ENCODE measurements around the gene ST8SIA5.

The ST8SIA5 gene

DNA sequence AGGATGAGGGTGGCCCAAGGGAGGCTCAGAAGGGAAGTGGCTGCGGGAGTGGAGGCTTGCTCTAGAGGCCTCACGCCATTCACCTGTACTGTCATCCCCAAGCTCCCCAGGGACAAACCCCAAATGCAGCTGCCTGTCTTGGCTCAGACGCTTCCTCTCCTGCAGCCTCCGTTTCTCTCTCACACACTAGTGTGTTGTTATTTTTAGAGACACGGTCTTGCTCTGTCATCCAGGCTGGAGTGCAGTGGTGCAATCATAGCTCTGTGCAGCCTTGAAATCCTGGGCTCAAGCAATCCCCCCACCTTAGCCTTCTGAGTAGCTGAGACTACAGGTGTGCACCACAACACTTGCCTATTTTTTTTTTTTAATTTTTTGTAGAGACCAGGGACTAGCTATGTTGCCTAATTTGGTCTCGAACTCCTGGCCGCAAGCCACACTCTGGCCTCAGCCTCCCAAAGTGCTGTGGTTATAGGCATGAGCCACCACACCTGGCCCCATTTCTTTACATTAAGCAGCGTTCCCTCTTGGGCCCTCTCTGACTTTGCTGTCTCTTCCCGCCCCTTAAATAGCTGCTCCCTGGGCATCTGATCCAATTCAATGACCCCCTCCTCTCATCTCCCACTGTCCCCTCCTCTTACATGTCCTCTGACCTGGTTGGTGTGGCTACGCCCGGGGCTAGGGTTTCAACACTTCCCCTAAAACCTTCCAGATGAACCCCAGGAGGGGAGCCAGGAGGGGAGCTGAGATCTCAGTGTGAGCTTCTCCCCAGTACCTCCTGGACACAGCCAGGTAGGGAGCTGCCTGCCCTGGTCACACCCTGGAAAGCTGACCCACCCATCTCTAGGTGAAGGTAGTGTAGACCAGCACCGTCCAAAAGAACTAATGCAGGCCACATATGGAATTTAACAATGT lies 75.8 kb downstream of the ST8SIA5 start:
- intact Hi-C loops (cut with micrococcal nuclease): no loop called here
- H3K36me3 Mint-ChIP-seq (ENCODE audit: low read depth): no peaks in the 10 kb centered on the region
- peaks cover 5% of the 10 kb centered on the region for H3K4me1 Mint-ChIP-seq (ENCODE audit: low read depth)
- peaks cover 1% of the 10 kb centered on the region for H3K27me3 Mint-ChIP-seq
- H3K27ac Mint-ChIP-seq: no peak overlapping the region
- no peak overlapping the region for H3K4me3 Mint-ChIP-seq
- H3K9me3 Mint-ChIP-seq: no peaks in the 10 kb centered on the region

DNA sequence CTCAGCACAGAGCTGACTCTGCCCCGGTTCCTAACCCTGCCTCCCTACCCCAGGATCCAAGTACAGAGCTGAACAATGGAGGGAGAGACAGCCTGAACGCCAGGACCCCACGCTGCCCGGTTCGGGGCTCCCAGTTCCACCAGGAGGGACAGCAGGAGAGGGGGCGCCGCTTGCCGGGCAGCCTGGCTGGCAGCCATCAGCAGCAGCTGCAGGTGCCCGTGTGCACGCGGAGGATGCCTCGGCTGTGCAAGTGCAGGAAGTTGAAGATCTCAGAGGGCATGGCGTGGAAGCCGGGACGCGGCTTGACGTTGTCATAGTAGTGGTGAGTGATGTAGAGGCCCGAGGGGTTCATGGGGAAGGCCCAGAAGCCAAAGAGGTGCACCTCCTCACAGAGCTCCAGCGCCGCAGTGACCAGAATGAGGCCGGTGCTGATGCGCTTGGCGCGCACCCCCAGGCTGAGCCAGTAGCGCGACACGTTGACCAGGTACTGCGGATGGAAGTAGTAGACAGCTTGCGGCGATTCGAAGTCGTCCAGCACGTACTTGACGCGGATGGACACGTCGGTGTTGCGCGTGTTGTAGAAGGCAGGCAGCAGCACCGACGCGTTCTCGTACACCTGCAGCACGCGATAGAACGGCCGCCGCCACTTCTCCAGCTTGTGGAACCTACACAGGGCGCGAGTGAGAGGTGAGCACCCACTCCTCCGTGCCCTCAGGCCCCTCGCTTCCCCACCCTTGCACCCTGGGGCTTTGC lies 76.8 kb downstream of the ST8SIA5 start:
- Mint-ChIP-seq H3K4me3 (no peak overlapping the region), H3K27ac (no peak overlapping the region), H3K36me3 (ENCODE audit: low read depth) (no peaks in the 10 kb centered on the region), H3K9me3 (no peaks in the 10 kb centered on the region), H3K27me3 (peaks cover 1% of the 10 kb centered on the region), H3K4me1 (ENCODE audit: low read depth) (peaks cover 5% of the 10 kb centered on the region)
- intact Hi-C loops (cut with micrococcal nuclease): no loop called here

DNA sequence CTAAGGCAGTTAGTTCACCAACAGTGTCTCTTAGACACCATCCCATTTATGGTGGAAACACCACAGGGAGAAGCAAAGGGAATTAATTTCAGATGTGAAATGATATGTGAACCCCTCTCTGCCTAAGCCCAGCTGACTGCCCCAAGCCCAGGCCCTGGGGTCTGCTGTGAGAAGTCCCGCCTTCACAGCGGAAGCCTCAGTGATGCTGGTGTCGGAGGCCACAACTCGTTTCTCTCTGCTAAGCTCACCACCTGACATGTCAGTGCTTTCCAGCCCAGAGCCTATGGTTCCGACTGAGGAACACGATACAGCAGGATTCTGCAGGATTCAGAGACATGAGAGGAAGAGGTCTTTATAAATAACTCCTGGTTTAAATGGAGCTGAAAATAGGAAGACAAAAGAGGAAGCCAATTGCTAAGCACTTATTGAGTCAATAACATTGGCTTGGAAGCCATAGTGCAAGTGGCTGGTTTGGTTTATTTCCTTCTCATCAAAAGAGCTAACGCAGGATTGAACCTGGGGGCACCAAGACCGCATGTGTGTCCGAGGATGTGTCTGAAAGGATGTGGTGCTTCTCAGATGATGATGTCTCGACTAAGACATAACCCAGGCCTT lies 78.0 kb downstream of the ST8SIA5 start:
- H3K4me1 Mint-ChIP-seq (ENCODE audit: low read depth): peaks cover 5% of the 10 kb centered on the region
- peaks cover 8% of the 10 kb centered on the region for H3K27me3 Mint-ChIP-seq
- intact Hi-C loops (cut with micrococcal nuclease): no loop called here
- H3K9me3 Mint-ChIP-seq: no peaks in the 10 kb centered on the region
- no peak overlapping the region for H3K27ac Mint-ChIP-seq
- H3K36me3 Mint-ChIP-seq (ENCODE audit: low read depth): no peaks in the 10 kb centered on the region
- no peak overlapping the region for H3K4me3 Mint-ChIP-seq

DNA sequence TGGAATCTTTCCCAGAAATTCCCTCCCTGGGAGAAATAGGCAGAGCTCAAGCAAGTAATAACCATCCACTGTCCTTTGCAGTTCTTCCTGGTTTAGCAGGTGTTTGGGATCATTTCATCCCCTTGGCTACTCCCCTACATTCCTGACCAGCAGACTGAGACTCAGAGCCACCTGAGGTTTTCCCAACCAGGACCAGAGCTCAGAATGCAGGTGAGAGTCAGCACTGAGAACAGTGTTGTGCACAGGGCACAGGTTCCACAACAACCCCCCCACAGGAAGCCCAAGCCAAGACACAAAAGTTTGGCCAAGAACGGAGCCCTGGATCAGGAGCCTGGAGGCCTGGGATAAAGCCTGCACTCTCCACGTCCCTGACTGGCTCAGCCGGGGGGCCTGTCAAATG lies 78.8 kb downstream of the ST8SIA5 start:
- Mint-ChIP-seq H3K36me3 (ENCODE audit: low read depth) (no peaks in the 10 kb centered on the region), H3K9me3 (no peaks in the 10 kb centered on the region), H3K27me3 (peaks cover 9% of the 10 kb centered on the region), H3K4me3 (no peak overlapping the region), H3K27ac (no peak overlapping the region), H3K4me1 (ENCODE audit: low read depth) (peaks cover 5% of the 10 kb centered on the region)
- intact Hi-C loops (cut with micrococcal nuclease): no loop called here

DNA sequence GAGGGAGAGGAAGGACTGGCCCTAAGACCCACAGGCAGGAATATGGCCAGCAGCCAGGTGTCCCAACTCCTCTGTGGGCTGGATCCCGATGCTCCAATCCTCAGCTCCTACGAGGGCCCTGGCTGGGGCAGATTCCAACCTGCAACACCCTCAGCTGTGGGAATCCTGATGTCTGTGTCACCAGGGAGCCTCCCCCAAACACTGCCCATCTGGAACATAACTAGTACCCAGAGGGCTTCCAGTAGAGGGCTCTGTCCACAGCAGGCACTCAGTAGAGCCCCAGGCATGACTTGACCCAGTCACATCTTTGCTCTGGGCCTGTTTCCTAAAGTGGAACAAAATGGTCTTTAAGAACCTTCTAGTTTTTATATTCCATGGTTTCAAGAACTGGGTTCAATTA lies 79.2 kb downstream of the ST8SIA5 start:
- intact Hi-C loops (cut with micrococcal nuclease): no loop called here
- Mint-ChIP-seq H3K27me3 (peaks cover 9% of the 10 kb centered on the region), H3K27ac (no peak overlapping the region), H3K4me3 (no peak overlapping the region), H3K4me1 (ENCODE audit: low read depth) (peaks cover 5% of the 10 kb centered on the region), H3K9me3 (no peaks in the 10 kb centered on the region), H3K36me3 (ENCODE audit: low read depth) (no peaks in the 10 kb centered on the region)

DNA sequence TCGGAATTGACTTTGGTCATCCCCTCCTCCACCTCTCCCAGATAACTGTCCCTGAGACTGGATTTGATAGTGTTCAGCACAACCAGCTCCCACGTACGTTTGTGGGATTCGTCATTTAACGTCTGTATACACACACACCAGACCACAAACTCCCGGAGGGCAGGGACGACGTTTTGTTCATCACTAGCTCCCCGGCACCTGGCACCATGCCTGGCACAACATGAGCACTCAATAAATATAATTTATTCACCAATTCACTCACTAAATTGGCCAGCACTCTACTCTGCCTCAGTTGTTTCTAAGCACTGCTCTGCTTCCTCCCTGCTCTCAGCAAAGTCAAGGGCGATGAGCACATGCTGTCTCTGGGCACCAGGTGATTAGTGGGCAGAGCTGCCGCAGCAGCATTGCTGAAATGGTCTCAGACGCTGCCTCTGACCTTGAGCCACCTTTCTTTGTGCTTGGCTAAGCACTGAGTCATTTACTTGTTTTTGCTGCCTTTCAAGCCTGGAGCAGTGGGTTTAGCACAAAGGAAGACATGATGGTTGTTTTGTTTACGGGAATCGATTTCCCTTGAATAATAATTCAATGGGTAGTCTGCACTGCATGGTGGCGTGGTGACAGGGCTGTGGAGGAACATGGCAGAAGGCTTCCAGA lies 80.5 kb downstream of the ST8SIA5 start:
- H3K9me3 Mint-ChIP-seq: no peaks in the 10 kb centered on the region
- H3K4me1 Mint-ChIP-seq (ENCODE audit: low read depth): peaks cover 5% of the 10 kb centered on the region
- H3K27ac Mint-ChIP-seq: no peak overlapping the region
- intact Hi-C loops (cut with micrococcal nuclease): no loop called here
- peaks cover 9% of the 10 kb centered on the region for H3K27me3 Mint-ChIP-seq
- no peaks in the 10 kb centered on the region for H3K36me3 Mint-ChIP-seq (ENCODE audit: low read depth)
- no peak overlapping the region for H3K4me3 Mint-ChIP-seq

DNA sequence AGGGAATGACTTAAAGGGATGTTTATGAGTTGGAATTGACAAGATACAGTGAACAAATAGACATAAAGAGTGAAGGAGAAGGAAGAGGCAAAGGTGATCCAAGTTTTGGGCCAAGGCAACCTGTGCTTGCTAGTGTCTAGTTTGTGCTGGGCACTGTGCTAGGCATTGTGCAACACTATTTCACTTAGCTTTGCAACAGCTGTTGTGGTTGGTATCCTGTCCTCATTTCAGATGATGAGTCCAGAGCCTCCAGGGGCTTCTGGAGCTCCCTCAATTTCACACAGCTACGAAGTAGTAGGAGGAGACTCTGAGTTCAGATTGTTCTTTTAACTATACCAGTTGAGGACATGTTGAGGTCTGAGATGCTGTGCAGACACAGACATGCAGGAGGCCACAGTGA lies 81.7 kb downstream of the ST8SIA5 start:
- H3K4me3 Mint-ChIP-seq: no peak overlapping the region
- peaks cover 10% of the 10 kb centered on the region for H3K27me3 Mint-ChIP-seq
- H3K27ac Mint-ChIP-seq: no peak overlapping the region
- peaks cover 5% of the 10 kb centered on the region for H3K4me1 Mint-ChIP-seq (ENCODE audit: low read depth)
- H3K36me3 Mint-ChIP-seq (ENCODE audit: low read depth): no peaks in the 10 kb centered on the region
- H3K9me3 Mint-ChIP-seq: no peaks in the 10 kb centered on the region
- intact Hi-C loops (cut with micrococcal nuclease): no loop called here

DNA sequence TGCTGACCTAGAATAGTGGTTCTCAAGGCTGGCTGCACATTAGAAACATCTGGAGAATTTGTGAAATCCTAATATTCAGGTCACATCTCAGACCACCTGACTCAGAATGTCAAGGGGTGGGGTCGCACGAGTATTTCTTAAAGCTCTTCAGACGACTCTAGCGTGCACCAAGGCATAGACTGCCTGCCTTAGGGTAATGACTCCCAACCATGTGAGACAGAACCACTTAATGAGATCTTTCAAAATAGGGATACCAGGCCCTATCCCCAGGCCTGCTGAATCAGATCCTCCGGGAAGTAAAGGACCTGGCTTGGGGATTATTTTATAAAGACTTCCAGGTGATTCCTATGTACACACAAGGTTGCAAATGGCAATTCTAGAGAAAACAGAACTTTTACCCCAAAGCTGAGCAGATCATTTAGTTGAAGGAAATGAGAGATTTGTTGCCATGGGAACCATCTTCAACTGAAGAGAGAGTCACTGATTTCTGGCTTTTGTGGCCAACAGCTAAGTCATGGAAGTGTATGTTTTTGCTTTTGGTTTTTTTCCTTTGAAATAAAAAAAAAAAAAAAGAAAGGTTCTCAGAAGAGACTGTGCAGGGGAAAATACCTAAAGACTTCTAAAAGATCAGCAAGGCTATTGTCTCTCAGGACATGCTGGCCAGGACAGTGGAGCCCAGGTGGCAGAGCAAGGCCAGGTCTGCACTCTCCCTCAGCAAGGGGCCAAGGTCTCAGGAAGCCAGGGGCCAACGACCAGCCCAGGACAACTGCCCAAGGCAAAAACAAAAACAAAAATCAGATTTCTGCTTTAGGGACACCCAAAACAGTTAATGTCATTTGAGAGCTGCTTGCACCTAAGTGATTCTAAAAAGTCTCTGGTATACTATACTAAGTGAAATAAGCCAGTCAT lies 84.5 kb downstream of the ST8SIA5 start:
- H3K4me3 Mint-ChIP-seq: no peak overlapping the region
- H3K27me3 Mint-ChIP-seq: peaks cover 16% of the 10 kb centered on the region

DNA sequence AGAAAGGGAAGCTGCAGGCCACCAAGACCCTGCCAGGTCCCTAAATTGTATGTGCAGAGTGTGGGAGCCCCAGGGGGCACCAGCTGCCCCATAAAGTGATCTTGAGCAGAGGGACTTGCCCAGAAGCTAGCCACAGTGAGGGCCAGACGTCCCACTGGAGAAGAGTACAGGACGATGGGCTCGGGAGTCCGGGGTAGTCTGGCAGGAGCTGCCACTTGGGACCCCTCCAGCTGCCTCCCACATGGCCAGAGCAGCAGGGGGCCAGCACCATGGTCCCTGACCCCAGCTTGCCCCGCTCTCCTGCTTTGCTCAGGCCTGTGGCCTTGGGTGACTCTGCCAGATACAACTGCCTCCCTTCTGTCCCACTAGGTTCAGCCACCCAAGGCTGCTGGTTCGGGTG lies 88.2 kb downstream of the ST8SIA5 start:
- Mint-ChIP-seq H3K4me3 (no peak overlapping the region), H3K4me1 (ENCODE audit: low read depth) (no peaks in the 10 kb centered on the region), H3K36me3 (ENCODE audit: low read depth) (no peaks in the 10 kb centered on the region), H3K9me3 (no peaks in the 10 kb centered on the region), H3K27ac (no peak overlapping the region), H3K27me3 (peaks cover 10% of the 10 kb centered on the region)
- intact Hi-C loops (cut with micrococcal nuclease): no loop called here

More for the DNA sequence above, 84.5 kb downstream of the ST8SIA5 start:
- intact Hi-C loops (cut with micrococcal nuclease): no loop called here
- Mint-ChIP-seq H3K36me3 (ENCODE audit: low read depth) (no peaks in the 10 kb centered on the region), H3K4me1 (ENCODE audit: low read depth) (no peaks in the 10 kb centered on the region), H3K27ac (no peak overlapping the region), H3K9me3 (no peaks in the 10 kb centered on the region)

DNA sequence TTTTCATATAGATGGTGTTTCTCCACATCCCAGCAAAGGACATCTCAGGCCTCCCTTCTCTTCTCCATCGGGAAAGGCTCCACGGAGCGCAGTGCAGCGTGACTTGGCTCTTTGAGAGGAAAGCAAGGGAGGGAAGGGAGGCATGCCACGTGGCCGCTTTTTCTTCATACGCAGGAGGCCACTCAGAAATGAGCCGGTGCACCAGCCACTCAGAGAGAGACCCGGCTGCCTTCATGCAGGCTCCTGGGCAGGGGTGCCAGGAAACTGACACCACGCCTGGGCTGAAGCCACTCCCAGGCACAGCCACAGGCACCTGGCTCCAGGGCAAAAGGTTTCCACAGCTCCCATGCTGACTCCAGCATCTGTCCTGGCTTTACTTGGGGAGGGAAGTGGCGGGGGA lies 88.7 kb downstream of the ST8SIA5 start:
- intact Hi-C loops (cut with micrococcal nuclease): no loop called here
- no peaks in the 10 kb centered on the region for H3K9me3 Mint-ChIP-seq
- no peak overlapping the region for H3K4me3 Mint-ChIP-seq
- no peaks in the 10 kb centered on the region for H3K36me3 Mint-ChIP-seq (ENCODE audit: low read depth)
- no peak overlapping the region for H3K27ac Mint-ChIP-seq
- peaks cover 12% of the 10 kb centered on the region for H3K27me3 Mint-ChIP-seq
- H3K4me1 Mint-ChIP-seq (ENCODE audit: low read depth): no peaks in the 10 kb centered on the region

DNA sequence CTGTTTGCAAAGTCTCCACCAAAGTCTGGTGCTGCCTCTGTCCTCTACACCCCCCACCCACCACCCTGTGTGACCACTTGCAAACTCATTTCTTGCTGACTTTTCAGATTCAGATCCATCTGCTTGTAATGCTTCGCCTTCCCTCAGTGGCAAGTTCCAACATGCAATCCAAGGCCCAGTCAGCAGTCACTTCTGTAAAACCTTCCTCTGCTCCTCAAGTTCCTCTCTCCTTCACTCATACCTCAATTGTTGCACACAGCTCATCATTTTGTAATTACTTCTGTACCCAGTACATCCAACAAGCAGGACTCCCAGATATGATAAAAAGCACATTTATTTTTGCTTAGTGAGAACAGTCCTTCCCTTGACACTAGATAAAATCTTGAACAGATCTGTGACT lies 93.3 kb downstream of the ST8SIA5 start:
- Mint-ChIP-seq H3K27me3 (peaks cover 5% of the 10 kb centered on the region), H3K4me3 (no peak overlapping the region), H3K27ac (no peak overlapping the region), H3K9me3 (no peaks in the 10 kb centered on the region), H3K36me3 (ENCODE audit: low read depth) (no peaks in the 10 kb centered on the region), H3K4me1 (ENCODE audit: low read depth) (no peaks in the 10 kb centered on the region)
- intact Hi-C loops (cut with micrococcal nuclease): no loop called here

DNA sequence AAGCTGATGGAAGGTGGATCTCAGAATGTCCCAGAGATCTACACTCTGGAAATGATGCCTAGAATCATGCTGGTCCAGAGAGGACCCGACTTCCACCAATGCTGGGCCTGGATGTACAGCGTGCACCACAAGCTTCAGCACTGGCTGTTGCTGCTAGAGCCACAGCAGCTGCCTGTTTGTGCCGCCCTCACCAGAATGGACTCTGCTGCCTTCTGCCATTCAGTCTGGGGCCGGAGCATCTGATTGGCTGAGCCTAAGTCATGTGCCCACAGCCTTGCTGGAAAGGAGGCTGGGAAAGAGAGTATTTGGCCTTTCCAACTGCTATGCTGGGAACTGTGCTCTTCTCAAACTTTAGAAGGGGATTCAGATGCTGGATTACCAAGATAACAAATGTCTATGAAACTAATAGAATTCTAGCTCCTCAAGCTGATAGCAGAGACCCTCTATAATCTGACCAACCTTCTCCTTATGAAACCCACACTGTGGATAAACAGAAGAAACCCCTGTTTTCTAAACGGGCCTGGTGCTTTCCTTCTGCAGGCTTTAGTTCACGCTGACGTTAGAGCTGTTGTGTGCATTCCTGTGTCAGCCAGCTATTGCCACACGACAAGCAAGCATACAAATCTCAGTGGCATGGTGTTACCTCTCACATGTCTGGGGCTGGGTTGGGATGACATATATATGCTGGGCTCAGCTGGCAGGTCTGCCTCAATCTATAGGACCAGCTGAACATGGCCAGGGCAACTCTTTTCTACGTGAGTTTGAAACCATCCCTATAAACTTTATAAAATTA lies 95.7 kb downstream of the ST8SIA5 start:
- Mint-ChIP-seq H3K4me3 (no peak overlapping the region), H3K9me3 (no peaks in the 10 kb centered on the region), H3K36me3 (ENCODE audit: low read depth) (no peaks in the 10 kb centered on the region), H3K4me1 (ENCODE audit: low read depth) (no peaks in the 10 kb centered on the region), H3K27me3 (peaks cover 5% of the 10 kb centered on the region), H3K27ac (no peak overlapping the region)
- intact Hi-C loops (cut with micrococcal nuclease): no loop called here
